HG02973 (cell line): ENCODE results near the gene HSF5.

Source experiments
- ATAC-seq: cut with Tn5 transposase; IDR thresholded peaks from one replicate; pipeline ENCODE4 v1.9.1; 2021; ENCODE audit warnings: moderate library complexity; ENCODE audit not compliant: unreplicated experiment

The HSF5 gene, protein sequence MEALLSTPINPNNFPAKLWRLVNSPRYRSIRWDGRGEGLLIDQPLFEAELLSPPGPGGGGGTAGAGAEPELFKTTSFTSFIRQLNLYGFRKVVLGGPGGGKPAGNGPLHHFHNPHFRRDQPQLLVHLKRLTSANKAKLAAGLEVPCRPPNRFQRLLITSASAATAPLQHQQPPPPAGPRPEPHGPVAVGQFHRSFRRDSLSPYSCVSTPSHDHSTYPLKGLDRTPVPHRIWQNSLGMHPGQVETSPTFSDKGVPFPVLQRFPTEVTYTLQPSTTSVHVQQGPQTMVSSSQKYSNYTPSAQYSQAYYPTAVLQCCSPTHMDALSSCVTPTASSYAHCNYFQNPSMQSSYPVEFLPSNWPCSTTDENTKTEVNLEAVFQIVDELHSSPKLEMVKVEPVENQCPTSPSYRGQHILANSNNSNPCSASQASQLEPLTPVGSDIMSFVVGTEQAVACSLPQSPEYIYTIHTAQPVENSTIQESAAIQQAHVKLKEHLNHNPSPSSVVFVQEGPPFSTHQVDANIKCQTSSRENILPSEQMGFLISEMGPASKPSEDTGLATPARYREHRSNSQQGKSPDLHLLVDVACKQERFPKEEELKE

DNA sequence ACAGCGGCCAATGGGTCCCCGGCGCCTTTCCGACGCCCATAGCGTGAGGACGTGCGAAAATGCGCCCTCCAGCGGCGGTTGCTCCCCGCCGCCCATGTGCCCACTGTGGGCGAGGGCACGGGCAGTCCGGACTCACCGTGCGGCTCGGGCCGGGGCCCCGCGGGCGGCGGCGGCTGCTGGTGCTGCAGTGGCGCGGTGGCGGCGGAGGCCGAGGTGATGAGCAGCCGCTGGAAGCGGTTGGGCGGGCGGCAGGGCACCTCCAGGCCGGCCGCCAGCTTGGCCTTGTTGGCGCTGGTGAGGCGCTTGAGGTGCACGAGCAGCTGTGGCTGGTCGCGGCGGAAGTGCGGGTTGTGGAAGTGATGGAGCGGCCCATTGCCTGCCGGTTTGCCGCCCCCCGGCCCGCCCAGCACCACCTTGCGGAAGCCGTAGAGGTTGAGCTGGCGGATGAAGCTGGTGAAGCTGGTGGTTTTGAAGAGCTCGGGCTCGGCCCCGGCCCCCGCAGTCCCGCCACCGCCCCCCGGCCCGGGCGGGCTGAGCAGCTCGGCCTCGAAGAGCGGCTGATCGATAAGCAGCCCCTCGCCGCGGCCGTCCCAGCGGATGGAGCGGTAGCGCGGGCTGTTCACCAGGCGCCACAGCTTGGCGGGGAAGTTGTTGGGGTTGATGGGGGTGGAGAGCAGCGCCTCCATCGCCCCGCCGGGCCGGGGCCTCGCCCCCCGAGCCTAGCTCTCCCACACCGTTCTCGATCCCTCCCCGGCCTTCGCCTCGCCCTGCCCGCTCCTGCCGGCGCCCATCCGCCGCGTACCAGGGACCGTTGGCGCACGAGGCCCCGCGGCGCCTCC is at the start of gene HSF5:
HSF5 (minus strand) TSS at position 820 of the 839 bp plus-strand sequence; CDS start at position 686, 134 bp downstream.
- no peak for ATAC-seq

DNA sequence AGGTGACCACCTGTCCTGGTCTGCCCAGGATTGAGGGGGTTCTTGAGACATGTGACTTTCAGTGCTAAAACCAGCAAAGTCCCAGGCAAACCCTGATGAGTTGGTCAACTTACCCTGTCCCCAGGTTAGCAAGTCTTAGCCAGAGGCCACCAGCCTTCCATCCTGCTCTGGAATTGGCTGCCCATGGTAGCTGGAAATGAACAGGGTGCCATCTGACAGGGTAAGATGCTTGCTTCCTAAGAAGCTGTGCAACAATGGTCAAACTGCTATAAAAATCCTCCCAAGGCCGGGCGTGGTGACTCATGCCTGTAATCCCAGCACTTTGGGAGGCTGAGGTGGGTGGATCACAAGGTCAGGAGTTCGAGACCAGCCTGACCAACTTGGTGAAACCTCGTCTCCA is 49.1 kb upstream of the HSF5 start:
- ATAC-seq: no peak

DNA sequence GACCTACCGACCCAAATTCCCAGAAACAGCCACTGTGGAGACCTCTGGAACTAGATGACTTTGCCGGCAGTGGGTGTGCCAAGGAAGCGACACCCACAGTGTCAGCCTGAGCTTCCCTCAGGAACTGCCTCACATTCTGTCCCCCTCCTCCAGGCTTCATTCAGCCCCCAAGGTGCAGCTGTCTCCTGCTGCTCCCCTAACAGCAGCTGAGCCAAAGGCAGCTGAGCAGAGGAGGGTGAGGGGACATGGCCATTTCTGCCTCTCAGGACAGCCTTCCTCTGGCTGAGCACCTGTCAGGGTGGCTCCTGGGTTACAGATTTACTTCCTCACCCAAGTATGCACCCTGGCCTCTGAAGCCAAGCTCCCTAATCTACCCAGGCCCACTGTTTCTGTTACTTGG is 48.3 kb upstream of the HSF5 start:
- no peak for ATAC-seq

DNA sequence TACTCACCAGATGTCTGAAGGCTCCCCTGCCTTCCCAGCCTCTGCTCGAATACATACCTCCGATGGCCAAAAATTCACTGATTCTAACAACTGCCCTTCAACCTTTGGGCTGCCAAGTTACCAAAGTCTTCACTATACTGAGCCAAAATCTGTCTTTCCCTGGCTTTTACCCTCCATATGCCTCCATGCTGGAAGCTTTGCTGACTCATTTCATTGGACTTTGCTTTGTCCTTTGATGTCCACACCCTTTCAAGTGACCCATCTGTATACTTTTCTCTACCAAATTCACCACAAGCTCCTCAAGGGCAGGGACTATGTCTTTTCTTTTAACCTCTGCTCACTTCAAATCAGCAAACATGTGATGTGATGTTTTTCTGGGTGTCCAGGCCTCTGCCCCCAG is 47.2 kb upstream of the HSF5 start:
- no peak for ATAC-seq

DNA sequence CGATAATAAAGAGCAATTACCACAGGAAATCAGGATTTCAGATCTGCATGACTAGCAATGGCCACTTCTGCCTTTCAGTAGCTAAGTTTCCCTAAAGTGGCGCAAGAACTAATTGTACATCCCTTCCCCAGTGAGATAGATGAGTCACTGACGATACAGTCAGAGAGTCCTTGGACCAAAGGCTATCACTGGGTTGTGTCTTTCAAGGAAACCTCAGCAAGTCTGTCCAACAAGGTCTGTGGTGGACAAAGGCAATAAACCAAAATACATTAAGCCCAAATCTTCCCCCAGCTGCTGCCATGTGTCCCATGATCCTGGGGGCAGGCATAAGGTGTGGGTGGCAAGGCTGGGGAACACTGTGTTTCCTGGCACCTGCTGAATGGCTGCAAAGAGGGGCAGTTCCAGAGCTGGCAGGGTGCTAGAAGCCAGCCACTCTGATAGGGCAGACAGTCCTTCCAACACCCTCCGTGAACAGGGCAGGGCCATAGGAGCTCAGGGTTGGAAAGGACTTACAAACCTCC is 46.8 kb upstream of the HSF5 start:
- ATAC-seq: no peak

DNA sequence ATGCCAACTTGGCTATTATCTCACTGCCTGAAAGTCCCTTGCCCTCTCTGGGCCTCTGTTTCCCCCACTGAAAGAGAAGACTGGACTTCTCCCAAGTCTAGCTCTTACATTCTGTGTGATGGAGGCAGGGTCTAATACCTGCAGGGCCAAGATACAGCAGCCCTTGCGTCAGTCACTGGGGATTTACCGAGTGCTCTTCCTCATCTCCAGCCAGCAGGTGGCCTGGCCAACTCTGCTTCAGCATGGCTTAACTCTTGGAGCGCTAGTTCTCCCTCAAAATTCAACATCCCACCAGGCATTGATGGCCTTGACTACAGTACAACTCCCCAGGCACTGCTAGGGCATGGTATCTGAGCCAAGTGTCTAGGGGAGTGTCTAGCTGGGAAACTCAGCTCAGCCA is 46.1 kb upstream of the HSF5 start:
- ATAC-seq: no peak

DNA sequence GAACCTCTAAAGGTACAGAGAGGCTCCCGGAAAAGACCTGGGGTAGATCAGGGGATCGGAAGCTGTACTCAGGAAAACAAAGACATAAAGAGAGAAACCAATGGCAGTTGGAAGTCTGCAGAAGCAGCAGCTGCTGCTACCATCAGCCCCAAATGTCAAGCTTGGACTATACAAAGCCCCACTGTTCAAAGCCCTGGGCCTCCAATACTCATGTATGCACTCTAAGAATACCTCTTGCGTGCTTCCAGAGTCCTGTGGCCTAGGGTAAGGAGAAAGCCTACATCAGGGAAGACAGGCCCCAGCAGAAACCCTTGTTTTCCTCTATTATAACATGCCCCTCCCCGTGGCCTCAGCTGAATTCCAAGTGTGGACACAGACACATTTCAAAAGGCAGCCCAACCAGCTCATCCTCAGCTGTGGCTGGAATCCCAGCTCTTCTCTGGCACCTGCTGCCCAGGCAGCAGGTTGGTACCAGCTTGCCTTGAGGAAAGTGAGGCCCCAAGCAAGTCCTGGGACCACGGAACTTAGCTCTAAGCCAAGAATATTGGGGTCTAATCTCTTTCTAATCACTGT is 45.5 kb upstream of the HSF5 start:
- no peak for ATAC-seq

DNA sequence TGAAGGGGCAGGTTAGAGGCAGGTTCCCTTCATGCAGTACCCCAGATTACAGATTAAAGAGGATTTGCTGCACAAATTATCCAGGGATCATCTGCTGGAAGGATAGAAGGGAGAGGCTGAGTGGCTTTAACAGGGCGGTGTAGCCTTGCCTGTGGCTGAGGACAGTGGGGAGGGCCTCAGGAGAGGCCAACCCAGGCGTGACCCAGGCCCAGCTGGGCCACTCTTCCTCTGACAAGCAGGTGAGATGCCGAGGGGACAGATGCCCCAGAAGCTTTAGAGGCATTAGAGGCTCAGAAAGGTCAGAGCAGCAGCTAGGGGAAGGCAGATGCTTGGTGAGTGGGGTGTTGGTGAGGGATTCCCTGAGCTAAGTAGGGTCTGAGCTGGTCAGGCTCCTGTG is 44.3 kb upstream of the HSF5 start:
- ATAC-seq: no peak

DNA sequence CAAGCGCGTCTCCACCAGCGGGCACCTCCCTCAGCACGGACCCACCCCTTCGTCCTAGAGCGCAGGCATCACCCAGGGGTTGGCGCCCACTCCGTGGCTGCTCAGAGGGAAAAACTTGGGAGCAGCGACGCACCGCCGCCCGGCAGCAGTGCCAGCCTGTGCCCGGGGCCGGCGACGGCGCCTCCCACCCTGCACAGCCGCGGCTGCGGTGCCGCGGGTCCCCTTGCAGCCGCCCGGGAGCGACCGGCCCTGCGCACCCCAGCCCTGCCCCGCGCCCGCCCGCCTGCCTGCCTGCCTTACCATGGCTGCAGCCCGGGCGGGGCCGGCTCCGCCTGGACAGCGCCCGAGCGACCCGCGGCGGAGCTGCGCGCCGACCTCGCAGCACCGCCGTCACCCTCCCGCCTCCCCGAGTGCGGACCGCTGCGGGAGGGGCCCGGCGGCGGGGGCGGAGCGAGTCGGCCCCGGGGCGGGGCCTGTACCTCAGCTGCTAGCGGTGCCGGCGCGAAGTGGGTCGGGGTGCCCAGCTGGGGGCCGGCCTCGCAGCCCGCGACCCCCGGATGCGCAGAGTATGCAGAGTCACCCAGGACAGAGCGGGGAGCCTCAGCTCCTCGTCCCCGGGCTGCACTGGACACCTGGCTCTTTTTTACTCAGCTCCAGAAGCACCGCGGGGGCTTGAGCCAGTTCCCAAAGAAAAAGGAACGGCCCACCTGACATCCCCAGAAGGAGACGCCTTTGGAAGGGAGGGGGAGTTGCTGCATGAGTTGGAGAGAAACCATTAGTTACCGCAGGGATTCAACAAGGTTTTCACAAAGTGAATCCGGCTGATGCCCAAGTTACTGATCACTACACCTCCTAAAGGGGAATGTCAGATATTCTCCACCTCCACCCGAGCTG is 43.7 kb upstream of the HSF5 start:
- ATAC-seq: peak; percentile 54

DNA sequence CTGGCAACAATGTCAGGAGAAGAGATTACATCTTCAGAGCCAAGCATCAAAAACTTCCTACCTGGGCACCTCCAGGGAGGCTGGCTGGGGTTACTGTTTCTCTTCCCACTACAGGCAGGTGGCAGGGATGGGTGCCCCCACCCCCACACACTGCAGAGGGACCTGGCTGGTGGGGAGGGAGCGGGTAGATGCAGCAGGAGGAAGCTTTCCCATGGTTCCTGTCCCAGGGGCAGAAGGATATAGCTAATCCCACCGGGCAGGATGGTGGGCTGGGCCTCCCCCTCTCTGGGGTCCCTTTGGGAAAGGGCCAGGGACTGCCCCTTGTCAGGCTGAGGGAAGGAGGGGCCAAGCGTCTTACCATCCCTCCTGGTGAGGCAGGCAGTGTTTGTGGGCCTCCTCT is 42.9 kb upstream of the HSF5 start:
- ATAC-seq: no peak

DNA sequence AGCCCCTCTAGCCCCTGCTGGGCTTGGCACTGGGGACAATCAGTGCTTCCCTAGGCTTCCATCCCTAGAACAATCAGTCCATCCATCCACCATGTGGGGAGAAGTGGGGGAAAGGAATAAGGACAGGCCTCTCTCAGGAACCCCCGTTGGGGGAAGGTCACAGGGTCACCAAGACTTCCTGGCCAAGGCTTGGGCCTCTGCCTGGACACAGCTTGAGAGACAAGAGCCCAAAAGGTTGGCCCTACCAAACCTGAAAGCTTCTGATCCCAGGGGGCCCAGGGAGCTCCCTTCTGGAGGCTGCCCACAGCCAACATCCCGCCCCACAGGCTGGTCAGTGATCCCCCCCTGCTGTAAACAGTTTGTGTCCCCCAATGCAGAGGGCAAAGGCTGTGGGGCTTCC is 42.4 kb upstream of the HSF5 start:
- no peak for ATAC-seq

DNA sequence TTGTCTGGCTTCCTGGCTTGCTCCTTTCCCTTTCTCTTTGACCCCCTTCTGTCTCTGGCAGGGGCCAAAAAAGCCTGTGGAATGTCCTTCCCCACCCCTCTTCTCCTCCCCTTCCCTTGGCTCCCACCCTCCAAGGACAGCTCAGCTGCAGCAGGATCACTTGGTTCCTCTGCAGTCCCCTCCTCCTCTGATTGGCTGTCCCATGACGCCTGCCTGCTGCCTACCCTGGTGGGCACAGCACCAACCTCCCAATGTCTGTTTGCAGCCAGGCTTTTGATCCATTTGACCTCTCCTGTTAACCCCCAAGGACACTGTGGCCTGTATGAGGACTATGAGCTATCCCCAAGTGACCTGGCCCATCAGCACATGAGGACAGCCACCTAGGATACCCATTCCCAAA is 41.1 kb upstream of the HSF5 start:
- no peak for ATAC-seq

DNA sequence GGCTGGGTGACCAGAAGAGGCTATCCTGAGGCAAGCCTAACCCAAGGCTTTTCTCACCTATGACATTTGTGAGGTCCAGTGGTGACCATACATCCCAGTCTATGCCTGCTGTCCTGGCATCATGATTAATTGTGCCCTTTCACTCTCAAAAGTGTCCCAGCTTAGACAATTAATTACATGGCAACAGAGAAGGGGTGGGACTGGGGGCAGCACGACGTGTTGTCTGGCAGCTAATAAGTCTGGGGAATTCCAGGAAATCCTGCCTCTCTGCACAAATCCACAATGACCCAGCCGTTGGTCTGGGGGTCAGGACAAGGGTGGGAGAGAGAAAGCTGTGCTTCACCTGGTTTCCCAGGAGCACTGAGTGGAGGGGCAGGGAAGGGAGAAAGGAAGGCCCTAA is 40.2 kb upstream of the HSF5 start:
- ATAC-seq: no peak

DNA sequence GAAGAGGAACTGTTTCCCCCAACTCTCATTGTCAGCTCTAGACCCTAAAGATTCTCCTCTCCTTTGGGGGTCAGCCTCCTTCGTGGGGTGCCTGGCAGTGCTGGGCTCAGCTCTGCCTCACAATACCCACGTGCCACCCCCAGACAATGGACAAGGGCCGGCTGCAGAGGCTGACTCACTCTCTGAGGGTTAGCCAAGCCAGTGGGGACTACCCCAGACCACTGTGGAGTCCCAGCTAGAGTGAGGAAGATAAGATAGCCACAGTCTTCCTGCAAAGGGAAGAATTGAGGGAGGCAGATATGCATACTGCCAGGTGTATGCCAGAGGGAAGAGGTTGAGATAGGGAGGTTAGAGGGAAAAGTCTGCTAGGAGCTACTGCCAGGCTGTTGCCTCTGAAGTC is 39.7 kb upstream of the HSF5 start:
- ATAC-seq: no peak

DNA sequence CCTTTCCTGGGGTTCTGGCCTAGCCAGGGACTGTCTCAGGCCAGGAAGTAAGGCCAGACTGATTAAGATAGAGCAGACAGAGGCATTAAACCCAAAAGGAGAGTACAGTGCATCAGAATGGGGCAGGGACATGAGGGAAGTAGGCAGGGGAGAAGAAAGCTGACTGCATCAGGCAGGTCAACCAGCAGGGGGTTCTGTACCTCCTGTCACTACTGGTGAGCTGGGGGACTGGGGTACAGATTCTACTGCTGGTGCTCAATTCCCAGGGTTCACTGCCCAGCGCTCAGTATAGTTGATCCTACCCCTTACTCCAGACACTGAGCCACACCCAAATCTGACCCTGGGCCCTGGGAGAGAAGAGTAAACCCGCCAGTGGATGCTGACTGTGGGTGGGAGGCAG is 39.1 kb upstream of the HSF5 start:
- no peak for ATAC-seq

DNA sequence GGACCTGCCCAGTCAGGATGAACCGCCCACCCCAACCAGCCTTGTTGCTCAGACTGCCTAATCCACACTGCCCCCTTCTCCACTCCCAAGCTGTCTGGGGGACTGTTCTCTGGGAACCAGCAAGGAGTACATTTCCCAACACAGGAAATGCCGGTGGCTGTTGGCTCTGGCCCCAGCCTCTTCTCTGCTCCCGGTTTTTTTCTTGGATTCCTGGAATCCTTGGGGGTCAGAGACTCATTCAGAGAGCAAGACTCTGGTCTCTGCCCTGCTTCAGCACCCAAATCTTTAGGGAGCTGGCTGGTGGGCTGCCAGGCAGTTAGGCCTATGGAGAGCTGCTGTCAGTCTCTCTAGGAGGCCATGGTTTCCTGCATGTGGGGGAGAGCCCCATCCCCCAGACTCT is 37.0 kb upstream of the HSF5 start:
- ATAC-seq: no peak

DNA sequence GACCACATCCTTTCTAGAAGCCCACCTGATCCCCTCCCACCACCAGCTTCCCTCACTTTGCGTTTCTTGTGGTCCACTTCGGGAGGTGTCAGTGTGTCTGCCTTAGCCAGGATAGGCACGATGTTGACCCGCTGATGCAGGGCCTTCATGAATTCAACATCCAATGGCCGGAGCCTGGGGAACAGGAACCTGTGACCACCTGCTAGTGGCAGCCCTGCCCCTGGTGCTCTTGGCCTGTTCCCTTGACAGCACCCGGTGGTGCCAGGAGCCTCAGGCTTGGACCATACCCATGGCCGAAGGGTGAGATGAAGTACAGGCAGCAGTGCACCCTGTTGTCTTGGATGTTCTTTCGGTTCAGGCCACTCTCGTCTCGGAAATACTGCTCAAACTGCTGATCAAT is 33.5 kb upstream of the HSF5 start:
- ATAC-seq: no peak

DNA sequence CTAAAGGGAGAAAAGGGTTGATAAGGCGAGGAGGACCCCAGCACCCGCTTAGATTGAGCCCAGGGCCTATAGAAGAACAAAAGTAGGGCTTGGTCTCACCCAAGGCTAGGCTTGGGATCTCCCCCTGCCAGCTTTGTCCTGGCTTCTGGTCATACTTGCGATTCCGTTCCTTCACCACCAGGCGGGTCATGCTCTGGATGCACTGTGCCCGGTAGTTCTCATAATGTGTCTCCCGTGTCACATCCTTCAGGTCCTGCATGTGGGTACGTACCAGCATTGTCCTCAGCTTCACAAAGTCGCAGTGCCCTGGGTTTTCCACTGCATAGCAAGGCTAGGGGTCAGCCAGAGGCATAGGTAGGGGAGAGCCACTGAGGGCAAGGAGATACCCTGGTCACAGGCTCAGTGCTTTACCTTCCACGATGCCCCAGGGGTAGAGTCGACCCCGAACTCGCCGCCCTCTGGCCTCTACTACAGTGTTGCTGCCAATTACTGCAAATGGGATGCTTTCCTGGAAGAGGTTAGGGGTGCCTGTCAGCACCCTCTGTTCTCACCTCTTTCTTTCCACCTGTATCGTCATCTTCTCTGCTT is 32.7 kb upstream of the HSF5 start:
- no peak for ATAC-seq

DNA sequence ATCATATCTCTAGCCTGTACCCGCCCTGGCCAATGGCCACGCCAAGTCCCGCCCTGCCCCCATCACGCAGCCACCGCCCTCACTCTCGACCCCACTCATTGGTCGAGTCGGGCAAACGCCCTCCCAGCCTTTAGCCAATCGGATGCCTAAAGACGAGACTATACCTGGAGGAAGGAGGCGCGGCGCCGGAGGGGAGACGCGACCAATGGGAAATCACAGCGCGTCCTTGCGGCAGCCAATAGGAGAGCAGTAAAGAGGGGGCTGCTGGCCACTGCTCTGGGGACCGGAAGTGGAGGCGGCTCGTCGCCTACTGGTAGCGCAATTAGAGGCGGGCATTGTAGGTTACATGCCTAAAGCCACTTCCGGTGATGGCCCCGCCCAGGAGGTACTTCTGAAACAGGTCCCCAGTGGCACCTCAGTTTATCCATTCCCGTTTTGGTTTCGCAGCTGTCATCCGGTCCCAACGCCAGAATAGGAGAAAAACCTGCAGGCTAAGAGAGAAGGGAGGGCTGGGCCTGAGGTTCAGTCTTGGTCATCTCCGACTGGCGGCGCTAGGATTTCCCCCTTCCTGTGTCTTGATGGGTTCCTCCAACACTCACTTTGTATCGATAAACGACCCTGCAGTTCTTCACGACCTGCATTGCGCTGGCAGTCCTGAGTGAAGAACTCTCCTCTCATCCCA is 29.9 kb upstream of the HSF5 start:
- peak; percentile 72 for ATAC-seq
